Activated CD4-positive, alpha-beta T cell treated with anti-CD3 and anti-CD28 coated beads for 48 hours (primary cell): ENCODE data around the gene POU2F3.

Experiments
- DNase-seq: peaks from one replicate; pipeline ENCODE4 v3.0.0-alpha.2; 2020

POU2F3 gene

GRCh38 chr11:120239713-120240640 lies at the start of gene POU2F3:
POU2F3 (plus strand) TSS chr11:120240140; CDS start chr11:120240344, 204 bp downstream.
- no peak for DNase-seq

GRCh38 chr11:120191058-120191457 lies 48.9 kb upstream of the POU2F3 start:
- no peak for DNase-seq

GRCh38 chr11:120192831-120193625 lies 46.9 kb upstream of the POU2F3 start:
- DNase-seq, result no peak

- DNase-seq, result no peak
Observed at GRCh38 chr11:120194166-120194565, 45.8 kb upstream of the POU2F3 start.

- DNase-seq, result no peak
Observed at GRCh38 chr11:120195601-120196320, 44.2 kb upstream of the POU2F3 start.

GRCh38 chr11:120196826-120197225 lies 43.1 kb upstream of the POU2F3 start:
- DNase-seq, result no peak

GRCh38 chr11:120197251-120197891 lies 42.6 kb upstream of the POU2F3 start:
- no peak for DNase-seq

- no peak for DNase-seq
Observed at GRCh38 chr11:120197977-120198376, 42.0 kb upstream of the POU2F3 start.

GRCh38 chr11:120198403-120198786 lies 41.5 kb upstream of the POU2F3 start:
- no peak for DNase-seq

GRCh38 chr11:120198787-120199469 lies 41.0 kb upstream of the POU2F3 start:
- no peak for DNase-seq

- DNase-seq, result no peak
Observed at GRCh38 chr11:120199613-120200012, 40.3 kb upstream of the POU2F3 start.

GRCh38 chr11:120200677-120201076 lies 39.3 kb upstream of the POU2F3 start:
- DNase-seq, result no peak

- no peak for DNase-seq
Observed at GRCh38 chr11:120201653-120202052, 38.3 kb upstream of the POU2F3 start.

- DNase-seq, result no peak
Observed at GRCh38 chr11:120203626-120204025, 36.3 kb upstream of the POU2F3 start.

GRCh38 chr11:120205596-120206161 lies 34.3 kb upstream of the POU2F3 start:
- no peak for DNase-seq

GRCh38 chr11:120207512-120207911 lies 32.4 kb upstream of the POU2F3 start:
- DNase-seq, result no peak

- no peak for DNase-seq
Observed at GRCh38 chr11:120208001-120208441, 31.9 kb upstream of the POU2F3 start.

GRCh38 chr11:120208777-120209176 lies 31.2 kb upstream of the POU2F3 start:
- DNase-seq, result no peak

GRCh38 chr11:120209746-120210625 lies 30.0 kb upstream of the POU2F3 start:
- peak; percentile 9 for DNase-seq
